GM18517 (cell line): ENCODE results near the gene CCSER1.
"Not testable (repeated sequence)": the region's sequence is repeated elsewhere in the genome, so short reads cannot be mapped to it uniquely, and the experiment has no call there.

ENCODE experiments used
- ATAC-seq: cut with Tn5 transposase; IDR thresholded peaks from one replicate; pipeline ENCODE4 v1.9.1; 2021; ENCODE audit warnings: mild to moderate bottlenecking, moderate library complexity; ENCODE audit not compliant: unreplicated experiment

Gene CCSER1

DNA sequence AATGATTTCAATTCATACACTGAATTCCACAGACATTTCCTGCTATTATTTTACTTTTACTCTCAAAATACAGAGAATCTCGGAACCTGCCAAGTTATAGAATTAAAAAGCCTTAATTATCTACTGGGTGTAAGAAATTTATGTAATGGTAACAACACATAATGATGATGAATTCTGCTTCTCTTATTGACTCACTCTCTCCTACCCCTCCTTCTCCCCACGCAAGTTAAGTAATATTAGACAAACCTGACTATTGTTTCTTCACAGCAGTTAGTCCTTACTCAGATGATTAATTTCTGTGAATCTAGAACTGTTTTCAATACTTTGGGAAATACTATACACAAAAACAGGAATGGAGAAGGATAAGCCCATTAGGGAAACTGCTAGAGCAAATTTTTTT lies 762.0 kb downstream of the CCSER1 start:
- no peak for ATAC-seq

DNA sequence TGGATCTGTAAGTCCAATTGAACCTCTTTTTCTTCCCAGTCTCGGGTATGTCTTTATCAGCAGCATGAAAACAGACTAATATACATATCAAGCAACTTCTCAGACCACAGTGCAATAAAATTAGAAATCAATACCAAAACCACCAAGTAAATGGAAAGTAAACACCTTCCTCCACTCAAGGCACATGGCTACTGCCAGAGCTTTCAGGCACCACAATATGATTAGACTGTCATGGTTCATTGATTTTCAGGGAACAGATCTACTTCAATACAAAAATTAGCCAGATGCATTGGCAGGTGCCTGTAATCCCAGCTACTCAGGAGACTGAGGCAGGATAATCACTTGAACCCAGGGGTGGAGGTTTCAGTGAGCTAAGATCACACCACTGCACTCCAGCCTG lies 776.2 kb downstream of the CCSER1 start:
- ATAC-seq: not testable (repeated sequence)

DNA sequence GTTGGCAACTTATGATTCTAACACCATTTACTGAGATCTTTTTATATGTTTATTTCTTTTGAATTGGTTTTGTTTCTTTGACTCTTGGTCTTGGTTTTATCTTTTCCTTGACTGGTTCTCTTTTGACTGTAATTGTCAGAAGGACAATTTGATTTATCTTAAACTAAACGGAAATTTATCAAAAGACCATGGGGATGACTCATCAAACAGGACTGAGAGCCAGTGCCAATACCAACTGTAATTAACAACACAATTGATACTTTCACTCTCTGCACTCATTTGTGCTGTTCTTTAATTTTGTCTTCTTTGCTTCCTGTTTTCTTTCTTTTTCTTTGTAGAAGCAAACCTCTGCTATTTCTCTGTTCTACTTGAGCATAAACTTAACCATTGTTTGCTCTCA lies 776.8 kb downstream of the CCSER1 start:
- ATAC-seq: no peak

DNA sequence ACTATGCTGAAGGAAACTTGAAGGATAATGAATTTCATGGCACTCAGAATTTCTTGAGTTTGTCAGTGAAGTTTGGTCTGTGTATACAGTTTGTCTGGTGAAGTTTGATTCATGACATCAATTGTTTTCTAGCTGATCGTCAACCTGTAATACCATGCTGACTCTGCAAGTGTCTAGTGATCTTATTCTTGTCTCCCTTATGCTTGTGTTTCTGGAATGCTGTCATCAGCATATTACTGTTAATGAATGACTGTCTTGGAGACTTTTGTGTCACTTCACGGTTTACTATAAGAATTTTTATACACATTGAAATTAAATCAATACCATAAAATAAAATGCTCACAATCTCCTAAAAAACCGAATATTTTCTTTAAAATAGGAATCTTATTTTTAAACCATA lies 779.0 kb downstream of the CCSER1 start:
- no peak for ATAC-seq

DNA sequence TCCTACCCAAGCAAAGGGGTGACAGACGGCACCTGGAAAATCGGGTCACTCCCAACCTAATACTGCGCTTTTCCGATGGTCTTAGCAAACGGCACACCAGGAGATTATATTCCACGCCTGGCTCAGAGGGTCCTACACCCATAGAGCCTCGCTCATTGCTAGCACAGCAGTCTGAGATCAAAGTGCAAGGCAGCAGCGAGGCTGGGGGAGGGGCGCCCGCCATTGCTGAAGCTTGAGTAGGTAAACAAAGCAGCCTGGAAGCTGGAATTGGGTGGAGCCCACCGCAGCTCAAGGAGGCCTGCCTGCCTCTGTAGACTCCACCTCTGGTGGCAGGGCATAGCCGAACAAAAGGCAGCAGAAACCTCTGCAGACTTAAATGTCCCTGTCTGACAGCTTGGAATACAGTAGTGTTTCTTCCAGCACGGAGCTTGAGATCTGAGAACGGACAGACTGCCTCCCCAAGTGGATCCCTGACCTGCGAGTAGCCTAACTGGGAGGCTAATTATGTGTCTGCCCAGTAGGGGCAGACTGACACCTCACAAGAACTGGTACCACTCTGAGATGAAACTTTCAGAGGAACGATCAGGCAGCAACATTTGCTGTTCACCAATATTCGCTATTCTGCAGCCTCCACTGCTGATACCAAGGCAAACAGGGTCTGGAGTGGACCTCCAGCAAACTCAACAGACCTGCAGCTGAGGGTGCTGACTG lies 784.7 kb downstream of the CCSER1 start:
- ATAC-seq: not testable (repeated sequence)

DNA sequence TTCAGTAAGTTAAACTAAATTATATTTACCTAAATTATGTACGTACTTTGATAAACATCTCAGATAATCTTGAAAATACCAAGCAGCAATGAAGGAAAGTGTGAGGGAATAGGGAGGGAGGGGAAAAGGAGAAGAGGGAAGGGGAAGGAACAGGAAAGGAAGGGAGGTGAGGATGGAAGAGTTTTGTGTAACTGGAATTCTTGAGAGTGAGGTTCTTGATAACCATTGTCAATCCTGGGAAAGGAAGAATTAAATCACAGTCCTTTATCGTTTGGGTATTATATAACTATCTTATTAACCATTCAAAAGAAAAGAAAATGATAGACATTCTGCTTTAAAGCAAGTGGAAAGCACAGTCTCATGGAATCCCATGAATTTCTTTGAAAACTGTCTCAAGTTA lies 795.0 kb downstream of the CCSER1 start:
- no peak for ATAC-seq

DNA sequence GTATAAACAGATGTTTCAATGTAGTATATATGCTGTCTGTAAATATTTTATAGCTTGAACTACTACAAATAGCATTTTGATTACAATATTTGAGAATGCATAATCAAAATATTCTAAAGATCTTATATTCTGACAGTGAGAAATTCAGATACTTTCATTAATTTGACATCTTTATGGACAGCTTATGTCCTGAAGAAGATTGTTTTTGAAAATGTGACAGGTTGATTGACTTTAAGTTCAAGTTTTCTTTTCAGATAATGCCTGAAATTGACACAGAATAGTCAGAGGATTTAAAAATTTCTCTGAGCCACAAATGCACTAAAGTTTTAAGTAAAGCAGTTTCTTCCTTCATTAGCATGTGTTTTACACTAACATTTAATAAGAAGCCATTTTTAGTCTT lies 799.8 kb downstream of the CCSER1 start:
- no peak for ATAC-seq

DNA sequence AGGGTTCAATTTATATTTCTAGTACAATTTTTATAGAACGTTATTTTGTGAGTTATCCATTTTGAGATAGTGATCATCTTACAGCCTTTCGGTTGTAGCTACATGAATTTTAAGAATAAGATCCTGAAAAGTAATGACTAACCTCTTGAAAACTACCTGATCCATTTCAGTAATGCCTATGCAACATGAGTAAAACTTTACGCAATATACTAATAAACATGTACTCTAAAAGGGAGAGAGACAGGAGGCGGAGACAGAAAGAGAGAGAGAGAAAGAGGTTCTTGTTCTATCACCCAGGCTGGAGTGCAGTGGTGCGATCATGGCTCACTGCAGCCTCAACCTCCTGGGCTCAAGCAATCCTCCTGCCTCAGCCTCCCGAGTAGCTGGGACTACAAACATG lies 816.1 kb downstream of the CCSER1 start:
- no peak for ATAC-seq

DNA sequence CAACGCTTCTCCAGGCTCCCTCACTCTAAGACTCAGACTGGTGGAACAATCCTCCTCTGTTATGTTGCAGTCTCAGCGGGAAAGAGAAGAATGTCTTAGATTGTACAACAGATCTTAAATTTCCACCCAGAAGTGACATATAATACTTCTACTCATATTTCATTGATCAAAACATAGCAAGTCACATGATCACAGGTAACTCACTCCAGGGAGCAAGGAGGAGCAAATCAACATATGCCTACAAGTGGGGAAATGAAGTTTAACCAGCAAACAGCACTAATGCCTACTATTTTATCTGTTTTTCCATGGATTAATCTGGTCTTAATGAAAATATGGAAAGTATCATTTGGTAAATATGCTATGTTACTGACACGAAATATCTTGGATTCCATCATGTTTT lies 819.8 kb downstream of the CCSER1 start:
- ATAC-seq: no peak

DNA sequence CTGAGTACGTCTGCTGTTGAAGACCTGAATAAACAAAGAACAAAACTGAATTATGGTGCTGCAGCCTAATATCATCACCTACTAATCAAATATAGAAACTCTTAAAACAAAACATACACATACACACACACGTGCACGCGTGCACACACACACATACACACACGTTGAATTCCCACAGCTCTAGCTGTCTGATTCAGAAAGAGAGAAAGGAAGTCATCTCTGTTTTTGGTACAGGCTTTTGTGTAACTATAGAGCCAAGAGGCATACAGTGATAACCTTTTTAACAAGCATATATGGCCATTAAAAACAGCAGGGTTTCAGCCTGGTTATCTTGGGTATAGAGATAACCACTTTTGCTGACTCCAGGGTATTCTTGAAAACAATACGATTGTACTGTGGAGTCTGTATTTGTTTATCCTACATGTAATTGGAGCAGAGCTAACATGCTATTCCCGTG lies 823.2 kb downstream of the CCSER1 start:
- ATAC-seq: no peak

DNA sequence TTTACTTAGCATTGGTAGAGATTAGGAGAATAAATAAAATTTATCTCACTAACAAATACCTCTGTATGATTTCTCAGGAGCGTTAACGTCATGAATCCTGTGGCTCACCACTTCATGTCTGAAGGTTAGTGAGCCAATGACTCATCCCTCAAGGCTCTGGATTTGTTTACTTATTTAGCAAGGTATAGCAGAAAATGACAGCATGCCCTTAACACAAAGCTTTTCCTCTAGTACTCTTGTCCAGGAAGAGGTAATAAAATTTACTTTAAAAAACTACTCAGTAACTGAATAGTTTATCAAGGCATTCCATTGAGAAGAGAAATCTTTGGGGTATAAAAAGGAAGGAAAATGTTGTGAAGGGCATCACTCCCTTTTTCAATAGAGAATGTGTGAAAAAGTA lies 823.8 kb downstream of the CCSER1 start:
- ATAC-seq: no peak

DNA sequence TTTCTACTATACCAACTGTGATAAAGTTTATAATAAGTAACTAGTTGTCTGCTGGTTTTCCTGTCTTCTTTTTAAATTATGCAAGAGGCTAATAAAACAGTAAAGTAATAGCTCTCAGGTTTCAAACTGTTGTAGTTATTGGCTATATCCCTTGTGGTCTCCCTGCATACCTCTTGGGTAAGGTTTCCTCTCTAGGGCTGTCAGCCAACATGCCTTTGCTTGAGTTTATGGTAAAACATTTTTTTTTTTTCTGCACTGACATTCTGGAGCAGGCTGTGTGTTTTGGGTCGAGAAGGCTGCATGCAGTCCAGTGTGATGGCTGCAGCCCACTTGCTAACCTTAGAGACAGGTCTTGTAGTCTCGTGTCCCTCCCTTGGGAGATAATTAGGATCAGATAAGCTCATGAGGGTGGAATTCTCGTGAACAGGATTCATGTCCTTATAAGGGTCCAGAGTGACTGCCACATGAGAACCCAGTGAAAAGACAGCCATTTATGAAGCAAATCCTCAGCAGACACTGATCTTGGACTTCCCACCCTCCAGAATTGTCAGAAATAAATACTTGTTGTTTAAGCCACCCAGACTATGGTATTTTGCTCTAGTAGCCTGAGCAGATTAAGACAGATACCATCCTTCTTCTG lies 831.2 kb downstream of the CCSER1 start:
- ATAC-seq: no peak

DNA sequence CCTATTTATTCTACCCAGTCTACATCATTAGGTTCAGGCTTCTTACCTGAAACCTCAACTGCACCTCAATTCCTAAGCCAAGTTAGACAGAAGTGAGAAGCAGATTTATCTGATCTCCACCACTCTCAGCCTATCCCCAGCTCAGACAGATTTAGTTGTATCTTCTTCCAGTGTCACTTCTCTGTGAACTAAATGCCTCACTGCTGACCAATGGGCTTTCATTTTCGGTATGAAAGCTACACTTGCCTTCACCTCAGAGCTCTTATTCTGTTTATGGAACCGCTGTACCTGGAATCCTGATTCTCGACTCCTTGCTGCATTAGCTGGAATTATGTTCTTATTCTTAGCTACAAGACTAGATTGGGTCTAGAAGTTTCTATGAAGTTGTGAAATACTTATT lies 833.2 kb downstream of the CCSER1 start:
- no peak for ATAC-seq

DNA sequence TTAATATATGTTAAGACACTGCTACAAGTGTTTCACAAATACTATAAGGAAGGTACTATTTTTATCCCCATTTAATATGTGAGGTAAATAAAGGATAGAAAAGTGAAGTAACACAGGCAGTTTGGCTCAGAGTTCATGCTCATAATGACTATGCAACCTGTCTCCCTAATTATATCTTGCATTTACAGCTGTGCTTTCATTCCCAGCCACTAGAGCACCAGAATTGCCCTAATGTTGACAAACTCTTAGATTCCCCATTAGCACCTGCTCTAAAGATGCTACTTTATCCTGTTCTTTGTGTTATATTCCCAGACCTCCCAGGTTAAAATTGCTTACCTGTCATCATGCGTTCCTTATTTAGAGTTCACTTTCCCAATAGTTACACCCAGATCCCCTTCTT lies 833.6 kb downstream of the CCSER1 start:
- no peak for ATAC-seq

DNA sequence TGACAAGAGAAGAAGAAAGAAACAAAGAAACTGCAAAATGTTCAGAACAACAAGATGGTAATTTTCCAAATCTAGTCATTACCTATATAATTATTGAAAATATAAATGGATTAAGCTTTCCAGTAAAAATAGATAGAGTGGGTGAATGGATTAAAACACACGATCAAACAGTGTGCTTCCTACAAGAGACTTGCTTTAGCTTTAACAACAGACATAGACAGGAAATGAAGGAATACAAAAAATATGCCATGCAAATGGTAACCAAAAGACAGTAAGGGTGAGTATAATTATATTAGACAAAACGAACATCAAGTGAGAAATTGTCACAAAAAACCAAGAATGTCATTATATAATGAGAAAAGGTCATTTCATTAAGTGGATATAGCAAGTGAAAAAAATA lies 842.8 kb downstream of the CCSER1 start:
- ATAC-seq: no peak

DNA sequence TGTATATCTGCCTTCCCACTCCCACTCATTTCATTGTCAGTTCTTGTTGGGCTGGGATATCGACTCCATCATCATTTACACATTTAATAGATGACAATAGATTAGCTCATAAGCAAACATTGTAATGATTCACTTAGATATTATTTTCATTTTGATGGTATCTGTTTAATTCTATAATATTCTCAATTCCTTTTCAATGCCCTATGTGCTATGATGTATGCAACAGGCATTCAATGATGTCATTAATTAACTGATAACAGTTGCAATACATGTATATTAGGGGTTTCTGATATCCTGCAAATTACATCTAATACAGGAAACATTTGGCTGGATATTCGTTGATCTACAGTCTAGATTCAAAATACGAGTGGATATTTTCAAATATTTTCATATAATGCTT lies 850.5 kb downstream of the CCSER1 start:
- no peak for ATAC-seq

DNA sequence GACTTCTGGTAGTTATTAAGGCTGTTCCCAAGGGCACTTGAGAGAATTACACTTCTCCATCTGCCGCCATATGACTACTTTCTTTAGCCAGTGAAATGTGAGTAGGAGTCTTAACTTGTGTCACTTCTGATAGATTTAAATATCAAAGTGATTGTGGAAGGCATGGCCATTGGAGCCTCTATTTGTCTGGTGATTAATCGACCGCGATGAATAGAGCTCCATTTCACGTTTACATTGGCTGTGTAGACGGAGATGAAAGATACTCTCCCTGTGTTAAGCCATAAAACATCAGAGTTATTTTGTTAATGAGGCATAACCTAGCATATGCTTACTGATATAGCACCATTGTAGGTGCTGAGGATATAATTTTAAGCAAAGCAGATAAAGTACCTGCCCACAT lies 852.4 kb downstream of the CCSER1 start:
- no peak for ATAC-seq

DNA sequence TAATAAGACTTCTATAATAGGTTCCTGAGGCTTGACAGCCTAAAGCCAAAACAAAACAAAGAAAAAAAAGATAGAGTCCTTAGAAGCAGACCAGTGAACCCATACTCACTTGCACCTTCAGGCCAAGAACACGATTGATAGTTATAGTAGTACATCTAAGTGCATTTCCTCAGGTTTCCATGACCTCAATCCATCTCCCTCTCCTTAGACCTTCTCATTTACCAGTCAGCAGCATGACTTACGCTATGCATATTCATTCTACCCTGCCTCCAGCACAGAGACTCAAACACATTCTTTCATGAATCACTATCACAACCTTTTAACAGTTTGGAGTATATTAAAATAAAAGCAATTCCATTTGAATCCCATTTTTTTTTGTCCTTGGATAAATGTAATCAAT lies 855.6 kb downstream of the CCSER1 start:
- ATAC-seq: no peak

DNA sequence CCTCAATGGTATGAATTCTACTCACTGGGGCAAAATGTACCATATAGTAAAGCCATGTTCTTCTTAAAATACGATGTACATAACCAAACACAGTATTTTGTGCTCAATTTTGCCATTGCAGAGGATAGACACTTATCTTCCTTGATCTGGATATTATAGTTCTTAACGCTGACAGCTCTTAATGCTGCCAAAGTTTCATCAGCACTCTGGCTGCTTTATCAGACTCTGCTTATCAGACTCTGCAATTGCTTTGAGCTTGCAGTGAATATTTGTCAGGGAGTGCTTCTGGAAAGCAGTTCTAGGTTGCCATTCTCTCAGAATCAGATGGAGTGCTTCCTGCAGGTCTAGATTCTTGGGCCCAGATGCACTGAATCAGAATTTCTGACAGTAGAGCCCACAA lies 863.1 kb downstream of the CCSER1 start:
- no peak for ATAC-seq

DNA sequence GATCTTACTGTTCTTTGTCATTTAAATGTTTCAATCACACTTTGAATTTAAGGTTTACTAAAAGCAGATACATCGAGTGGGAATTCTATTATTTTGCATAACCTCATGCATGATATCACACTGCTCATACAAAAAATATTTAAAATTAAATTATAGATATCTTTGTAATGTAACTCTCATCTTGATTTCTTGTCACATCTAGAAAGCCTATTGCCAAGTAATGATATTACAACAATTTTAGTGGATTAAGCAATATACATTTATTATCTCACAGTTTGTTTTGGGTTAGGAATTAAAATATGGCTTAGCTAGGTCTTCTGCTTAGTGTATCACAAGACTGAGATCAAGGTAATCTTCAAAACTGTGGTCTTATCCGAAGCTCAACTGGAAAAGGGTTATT lies 865.0 kb downstream of the CCSER1 start:
- ATAC-seq: no peak

DNA sequence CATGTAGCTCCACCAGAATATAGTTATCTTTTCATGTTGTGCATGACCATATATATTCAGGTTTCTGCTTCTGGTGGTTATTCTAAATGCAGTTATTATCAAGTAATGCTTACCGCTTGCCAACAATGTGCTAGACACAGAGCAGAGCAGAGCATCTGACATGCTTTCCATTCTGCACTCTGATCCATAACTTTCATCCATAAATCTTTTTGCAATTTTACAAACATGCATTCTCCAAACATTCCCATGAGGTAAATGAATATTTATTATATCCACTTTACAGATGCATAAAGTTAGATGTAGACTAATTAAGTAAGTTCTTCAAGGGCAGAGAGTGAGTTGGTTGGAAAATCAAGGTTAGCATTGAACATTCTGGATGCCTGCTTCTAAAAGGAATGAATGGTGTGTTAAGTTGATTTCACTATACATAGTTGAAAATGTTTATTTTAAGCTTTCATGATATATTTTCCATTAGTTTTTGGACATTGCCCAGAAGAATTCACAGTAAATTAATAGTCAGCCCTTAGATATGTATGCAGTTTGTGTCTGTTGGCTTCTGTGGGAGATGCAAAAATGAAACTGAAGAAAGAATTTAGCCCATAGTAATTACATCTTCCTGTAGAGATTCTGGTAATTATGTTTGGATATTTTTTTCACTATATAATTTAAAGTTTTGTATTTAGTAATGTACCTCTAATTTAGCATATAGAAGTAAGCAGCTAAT lies 867.8 kb downstream of the CCSER1 start:
- ATAC-seq: no peak

DNA sequence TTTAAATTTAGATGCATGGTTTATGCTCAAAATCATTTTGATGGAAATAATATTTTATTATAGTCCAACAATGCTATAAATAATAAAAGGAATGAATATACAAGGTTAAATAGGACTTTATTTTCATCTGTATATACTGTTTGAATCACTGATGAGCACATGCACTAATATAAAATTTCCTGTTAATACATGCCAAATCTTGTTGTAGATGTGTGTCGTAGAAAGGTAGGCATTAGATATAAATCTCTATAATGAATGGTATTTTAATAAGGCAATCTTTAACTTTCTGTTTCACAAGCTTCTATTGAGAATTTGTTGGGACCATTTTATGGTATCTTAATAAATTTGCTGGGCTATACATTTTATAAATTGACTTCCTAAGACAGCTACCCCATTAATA lies 868.8 kb downstream of the CCSER1 start:
- ATAC-seq: no peak
